HG03442 (cell line): ENCODE results near the gene RBPJ.

Source experiments
- ATAC-seq: cut with Tn5 transposase; IDR thresholded peaks from one replicate; pipeline ENCODE4 v1.9.1; 2021; ENCODE audit warnings: mild to moderate bottlenecking, moderate library complexity; ENCODE audit not compliant: unreplicated experiment

Gene RBPJ

DNA sequence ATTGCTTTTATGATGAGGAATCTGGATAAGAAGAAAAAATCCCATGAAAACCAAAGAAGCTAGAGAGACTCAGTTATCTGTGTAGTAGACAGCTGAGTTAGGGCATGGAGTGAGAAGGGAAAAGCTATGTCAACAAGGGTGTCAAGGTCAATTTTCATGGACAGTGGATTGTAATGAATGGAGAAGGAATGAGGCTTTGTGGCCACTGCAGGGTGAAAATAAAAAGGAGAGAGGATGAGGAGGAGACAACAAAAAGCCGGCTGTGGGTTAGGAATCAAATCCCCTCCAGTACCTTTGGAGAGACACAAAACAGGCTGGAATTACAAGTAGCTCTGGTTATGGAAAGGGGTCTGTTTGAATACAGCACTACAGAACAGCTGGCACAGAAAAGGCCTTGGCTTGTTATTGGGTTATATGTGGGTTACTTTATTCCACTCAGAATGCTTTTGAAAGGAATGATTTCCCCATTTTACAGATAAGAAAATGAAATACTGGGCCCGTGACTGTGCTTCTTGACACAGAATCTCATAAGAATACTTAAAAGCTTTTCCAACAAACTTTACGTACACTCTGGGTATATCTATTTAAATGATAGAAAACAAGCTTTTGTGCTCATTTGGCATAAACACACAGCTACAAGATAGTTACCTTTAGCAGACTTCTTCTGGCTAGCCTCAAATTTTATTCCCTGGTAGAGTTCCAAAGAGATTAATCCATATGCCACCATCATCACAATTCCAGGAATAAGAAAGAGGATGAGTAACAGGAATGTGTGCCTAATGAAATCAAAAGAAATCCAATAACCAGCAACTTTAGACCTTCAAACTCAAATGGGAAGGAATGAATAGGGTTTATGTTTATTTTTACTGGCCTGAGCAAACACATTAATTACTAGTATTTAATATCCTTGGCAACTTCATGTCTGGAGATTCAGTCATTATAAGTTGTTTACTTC lies 162.0 kb downstream of the RBPJ start:
- ATAC-seq: no peak

GRCh38 chr4:26484032-26484515 lies 163.3 kb downstream of the RBPJ start:
- ATAC-seq: no peak

- ATAC-seq: no peak
These were observed 163.7 kb downstream of the RBPJ start for GRCh38 chr4:26484516-26484915.
